GM23338 (cell line): ENCODE measurements around the gene KANK4. TPM values are rescaled to one million over a fixed set of nuclear protein-coding genes. Genes with fewer than 3 reads are reported as not detected.

ENCODE experiments used
- ATAC-seq: fragments of 200-7000 bp; cut with Tn5 transposase; 3 replicates; pipeline ENCODE4 v1.9.1; 2020
- DNase-seq: peaks from one replicate; pipeline ENCODE4 v3.0.0-alpha.2; 2015; ENCODE audit warnings: low spot score
- H2AFZ ChIP-seq: fragments of 200-600 bp; sonication (generic); 2 replicates; pipeline ENCODE4 v1.8.0; 2016; ENCODE audit warnings: antibody characterized with exemption, mild to moderate bottlenecking, moderate library complexity
- H3F3A ChIP-seq: fragments of 200-600 bp; sonication (generic); replicated peaks from 2 replicates; pipeline ENCODE4 v1.8.0; 2017; ENCODE audit warnings: antibody characterized with exemption, mixed run types, low read depth
- H3K27ac ChIP-seq: fragments of 200-600 bp; sonication (generic); 2 replicates; pipeline ENCODE4 v1.6.1; 2016; ENCODE audit warnings: low read depth
- H3K27me3 ChIP-seq: fragments of 200-600 bp; sonication (generic); 2 replicates; pipeline ENCODE4 v1.8.0; 2016; ENCODE audit warnings: mild to moderate bottlenecking, mixed run types, moderate library complexity; ENCODE audit not compliant: insufficient read depth
- H3K36me3 ChIP-seq: fragments of 200-600 bp; sonication (generic); 2 replicates; pipeline ENCODE4 v1.8.0; 2016; ENCODE audit warnings: mild to moderate bottlenecking; ENCODE audit not compliant: insufficient read depth
- H3K4me1 ChIP-seq: fragments of 200-600 bp; sonication (generic); 2 replicates; pipeline ENCODE4 v1.8.0; 2016; ENCODE audit warnings: mild to moderate bottlenecking, moderate library complexity; ENCODE audit not compliant: insufficient read depth
- H3K4me2 ChIP-seq: fragments of 200-600 bp; sonication (generic); 2 replicates; pipeline ENCODE4 v1.7.1; 2017; ENCODE audit warnings: mixed run types
- H3K4me3 ChIP-seq: fragments of 200-600 bp; sonication (generic); 2 replicates; pipeline ENCODE4 v1.6.1; 2016; ENCODE audit warnings: mixed run types
- H3K79me2 ChIP-seq: fragments of 200-600 bp; sonication (generic); replicated peaks from 2 replicates; pipeline ENCODE4 v1.8.0; 2017; ENCODE audit warnings: mild to moderate bottlenecking; ENCODE audit not compliant: insufficient read depth
- H3K9me2 ChIP-seq: fragments of 200-600 bp; sonication (generic); 2 replicates; pipeline ENCODE4 v1.8.0; 2017; ENCODE audit not compliant: insufficient read depth
- H4K20me1 ChIP-seq: fragments of 200-600 bp; sonication (generic); replicated peaks from 2 replicates; pipeline ENCODE4 v1.8.0; 2017; ENCODE audit warnings: mild to moderate bottlenecking; ENCODE audit not compliant: insufficient read depth
- H3K27ac Mint-ChIP-seq: 2 replicates; pipeline ENCODE4 v1.8.0; 2020; ENCODE audit warnings: inconsistent platforms, mild to moderate bottlenecking, moderate library complexity, mixed read lengths
- H3K27me3 Mint-ChIP-seq: 3 replicates; pipeline ENCODE4 v1.8.0; 2022; ENCODE audit warnings: low read depth, mild to moderate bottlenecking, moderate library complexity, mixed read lengths, inconsistent platforms; ENCODE audit not compliant: insufficient read depth, poor library complexity
- H3K36me3 Mint-ChIP-seq: 3 replicates; pipeline ENCODE4 v1.8.0; 2021; ENCODE audit warnings: low read depth, mild to moderate bottlenecking, inconsistent platforms, moderate library complexity, mixed read lengths
- H3K4me1 Mint-ChIP-seq: 3 replicates; pipeline ENCODE4 v1.8.0; 2020; ENCODE audit warnings: mild to moderate bottlenecking, inconsistent platforms, mixed read lengths
- H3K4me3 Mint-ChIP-seq: 3 replicates; pipeline ENCODE4 v1.8.0; 2021; ENCODE audit warnings: moderate library complexity, mild to moderate bottlenecking, inconsistent platforms, mixed read lengths
- H3K9me3 Mint-ChIP-seq: 3 replicates; pipeline ENCODE4 v1.8.0; 2020; ENCODE audit warnings: moderate library complexity, mild to moderate bottlenecking, inconsistent platforms, mixed read lengths
- CREB1 ChIP-seq: fragments of 250-450 bp; sonication (Bioruptor Pico); IDR thresholded peaks from 2 replicates; pipeline ENCODE4 v1.5.0; 2020; ENCODE audit warnings: low read depth, mild to moderate bottlenecking, moderate library complexity
- JUNB ChIP-seq: IDR thresholded peaks from one replicate; pipeline ENCODE4 v1.6.1; 2016; ENCODE audit warnings: antibody characterized with exemption; ENCODE audit not compliant: unreplicated experiment
- POLR2AphosphoS5 ChIP-seq: IDR thresholded peaks from 2 replicates; pipeline ENCODE4 v1.6.1; 2016; ENCODE audit warnings: antibody characterized with exemption, low read depth
- polyA plus RNA-seq: library from polyadenylated mRNA; unstranded; fragments of >200 nt; fragmentation: Nextera tagmentation; extraction: Ambion mirVana; gene quantifications from 2 replicates; pipeline ENCODE4 v1.2.1, GENCODE V29; 2016
- total RNA-seq: library from RNA; depleted of rRNA; stranded (reverse); fragments of >200 nt; shearing (Covaris generic); gene quantifications from 2 replicates; pipeline ENCODE4 v1.2.3, GENCODE V29; 2014
- TF ChIP-seq, protein P1 (sequence below), 2 experiments: fragments of 200-600 bp in 1 of 2; sonication (generic) in 1 of 2; conservative IDR thresholded peaks; 2 replicates each; pipeline versions ENCODE4 v1.5.1 to v1.6.1; 2016 to 2017; ENCODE audit warnings: antibody characterized with exemption in 2 of 2, low read depth in 2 of 2, mild to moderate bottlenecking in 2 of 2, moderate library complexity in 1 of 2
- TF ChIP-seq, protein P2 (sequence below): IDR thresholded peaks from one replicate; pipeline ENCODE4 v1.6.1; 2018; ENCODE audit warnings: antibody characterized with exemption; ENCODE audit not compliant: unreplicated experiment
- TF ChIP-seq, protein P3 (sequence below): fragments of 250-450 bp; sonication (Bioruptor Pico); IDR thresholded peaks from 2 replicates; pipeline ENCODE4 v1.5.0; 2020; ENCODE audit warnings: mild to moderate bottlenecking, moderate library complexity

The KANK4 gene
- total and polyA plus RNA-seq, 2 experiments from 2014 or later, result 0.31 to 0.42 TPM

DNA sequence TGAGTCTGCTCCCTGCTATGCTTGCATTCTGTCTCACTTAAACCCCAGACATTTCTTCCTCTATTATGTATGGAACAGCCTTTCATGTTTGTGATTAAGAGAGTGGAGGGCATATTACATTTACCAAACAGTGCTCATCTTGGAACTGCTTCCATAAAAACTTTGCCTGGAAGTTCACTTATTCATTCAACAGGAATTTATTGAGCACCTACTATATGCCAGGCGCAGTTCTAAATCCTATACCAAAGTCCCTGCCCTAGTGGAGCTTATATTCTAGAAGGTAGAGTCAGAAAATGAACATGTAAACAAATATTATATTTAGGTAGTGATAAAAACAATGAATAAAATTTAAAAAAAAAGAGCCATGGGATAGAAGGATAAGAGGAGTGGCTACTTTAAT is 49.8 kb downstream of the KANK4 start (continued):
- TF ChIP-seq, protein P1, sequence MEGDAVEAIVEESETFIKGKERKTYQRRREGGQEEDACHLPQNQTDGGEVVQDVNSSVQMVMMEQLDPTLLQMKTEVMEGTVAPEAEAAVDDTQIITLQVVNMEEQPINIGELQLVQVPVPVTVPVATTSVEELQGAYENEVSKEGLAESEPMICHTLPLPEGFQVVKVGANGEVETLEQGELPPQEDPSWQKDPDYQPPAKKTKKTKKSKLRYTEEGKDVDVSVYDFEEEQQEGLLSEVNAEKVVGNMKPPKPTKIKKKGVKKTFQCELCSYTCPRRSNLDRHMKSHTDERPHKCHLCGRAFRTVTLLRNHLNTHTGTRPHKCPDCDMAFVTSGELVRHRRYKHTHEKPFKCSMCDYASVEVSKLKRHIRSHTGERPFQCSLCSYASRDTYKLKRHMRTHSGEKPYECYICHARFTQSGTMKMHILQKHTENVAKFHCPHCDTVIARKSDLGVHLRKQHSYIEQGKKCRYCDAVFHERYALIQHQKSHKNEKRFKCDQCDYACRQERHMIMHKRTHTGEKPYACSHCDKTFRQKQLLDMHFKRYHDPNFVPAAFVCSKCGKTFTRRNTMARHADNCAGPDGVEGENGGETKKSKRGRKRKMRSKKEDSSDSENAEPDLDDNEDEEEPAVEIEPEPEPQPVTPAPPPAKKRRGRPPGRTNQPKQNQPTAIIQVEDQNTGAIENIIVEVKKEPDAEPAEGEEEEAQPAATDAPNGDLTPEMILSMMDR (conservative IDR thresholded peaks at IDR 0.05; ENCODE audit: low read depth in 2 of 2), result no peak
- TF ChIP-seq POLR2AphosphoS5, result no peak
- TF ChIP-seq, protein P2, sequence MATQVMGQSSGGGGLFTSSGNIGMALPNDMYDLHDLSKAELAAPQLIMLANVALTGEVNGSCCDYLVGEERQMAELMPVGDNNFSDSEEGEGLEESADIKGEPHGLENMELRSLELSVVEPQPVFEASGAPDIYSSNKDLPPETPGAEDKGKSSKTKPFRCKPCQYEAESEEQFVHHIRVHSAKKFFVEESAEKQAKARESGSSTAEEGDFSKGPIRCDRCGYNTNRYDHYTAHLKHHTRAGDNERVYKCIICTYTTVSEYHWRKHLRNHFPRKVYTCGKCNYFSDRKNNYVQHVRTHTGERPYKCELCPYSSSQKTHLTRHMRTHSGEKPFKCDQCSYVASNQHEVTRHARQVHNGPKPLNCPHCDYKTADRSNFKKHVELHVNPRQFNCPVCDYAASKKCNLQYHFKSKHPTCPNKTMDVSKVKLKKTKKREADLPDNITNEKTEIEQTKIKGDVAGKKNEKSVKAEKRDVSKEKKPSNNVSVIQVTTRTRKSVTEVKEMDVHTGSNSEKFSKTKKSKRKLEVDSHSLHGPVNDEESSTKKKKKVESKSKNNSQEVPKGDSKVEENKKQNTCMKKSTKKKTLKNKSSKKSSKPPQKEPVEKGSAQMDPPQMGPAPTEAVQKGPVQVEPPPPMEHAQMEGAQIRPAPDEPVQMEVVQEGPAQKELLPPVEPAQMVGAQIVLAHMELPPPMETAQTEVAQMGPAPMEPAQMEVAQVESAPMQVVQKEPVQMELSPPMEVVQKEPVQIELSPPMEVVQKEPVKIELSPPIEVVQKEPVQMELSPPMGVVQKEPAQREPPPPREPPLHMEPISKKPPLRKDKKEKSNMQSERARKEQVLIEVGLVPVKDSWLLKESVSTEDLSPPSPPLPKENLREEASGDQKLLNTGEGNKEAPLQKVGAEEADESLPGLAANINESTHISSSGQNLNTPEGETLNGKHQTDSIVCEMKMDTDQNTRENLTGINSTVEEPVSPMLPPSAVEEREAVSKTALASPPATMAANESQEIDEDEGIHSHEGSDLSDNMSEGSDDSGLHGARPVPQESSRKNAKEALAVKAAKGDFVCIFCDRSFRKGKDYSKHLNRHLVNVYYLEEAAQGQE, result no peak
- no peak for TF ChIP-seq JUNB

DNA sequence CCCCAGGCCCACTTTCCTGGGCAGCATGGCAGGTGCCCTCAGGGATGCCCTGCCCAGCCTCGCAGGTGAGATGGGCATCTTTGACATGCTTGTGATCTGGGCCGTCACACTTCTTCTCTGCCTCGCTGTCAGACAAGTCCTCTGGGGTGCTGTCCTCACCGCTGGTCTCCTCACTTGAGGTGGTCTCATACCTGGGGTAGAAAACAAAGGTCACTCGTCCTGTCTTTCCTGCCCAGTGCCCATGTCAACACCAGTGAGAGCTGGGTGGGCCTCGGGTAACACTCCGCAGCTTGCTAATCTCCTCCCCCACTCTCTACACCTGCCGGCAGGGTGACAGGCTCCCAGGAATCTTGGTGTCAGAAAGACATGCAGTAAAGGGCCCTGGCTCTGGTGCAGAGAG is 50.9 kb downstream of the KANK4 start:
- H2AFZ ChIP-seq, result no peak overlapping the region
- H3K27ac ChIP-seq, result no peak overlapping the region
- Mint-ChIP-seq H3K9me3 (no peaks in the 10 kb centered on the region), H3K36me3 (no peaks in the 10 kb centered on the region), H3K4me1 (peaks cover 28% of the 10 kb centered on the region), H3K27ac (no peak overlapping the region), H3K4me3 (no peak overlapping the region), H3K27me3 (peaks cover 2% of the 10 kb centered on the region)
- no peaks in the 10 kb centered on the region for H3K36me3 ChIP-seq
- H3K79me2 ChIP-seq, result no peaks in the 10 kb centered on the region
- no peak for ATAC-seq
- H3F3A ChIP-seq, result peaks cover 3% of the 10 kb centered on the region; the same call in 1 of the 2 replicates
- H3K9me2 ChIP-seq, result no peaks in the 10 kb centered on the region
- DNase-seq, result no peak
- no peaks in the 10 kb centered on the region for H4K20me1 ChIP-seq
- no peaks in the 10 kb centered on the region for H3K27me3 ChIP-seq
- no peak overlapping the region for H3K4me3 ChIP-seq
- H3K4me2 ChIP-seq, result no peak overlapping the region
- peaks cover 8% of the 10 kb centered on the region; the same call in 1 of the 2 replicates for H3K4me1 ChIP-seq
- TF ChIP-seq, protein P3, sequence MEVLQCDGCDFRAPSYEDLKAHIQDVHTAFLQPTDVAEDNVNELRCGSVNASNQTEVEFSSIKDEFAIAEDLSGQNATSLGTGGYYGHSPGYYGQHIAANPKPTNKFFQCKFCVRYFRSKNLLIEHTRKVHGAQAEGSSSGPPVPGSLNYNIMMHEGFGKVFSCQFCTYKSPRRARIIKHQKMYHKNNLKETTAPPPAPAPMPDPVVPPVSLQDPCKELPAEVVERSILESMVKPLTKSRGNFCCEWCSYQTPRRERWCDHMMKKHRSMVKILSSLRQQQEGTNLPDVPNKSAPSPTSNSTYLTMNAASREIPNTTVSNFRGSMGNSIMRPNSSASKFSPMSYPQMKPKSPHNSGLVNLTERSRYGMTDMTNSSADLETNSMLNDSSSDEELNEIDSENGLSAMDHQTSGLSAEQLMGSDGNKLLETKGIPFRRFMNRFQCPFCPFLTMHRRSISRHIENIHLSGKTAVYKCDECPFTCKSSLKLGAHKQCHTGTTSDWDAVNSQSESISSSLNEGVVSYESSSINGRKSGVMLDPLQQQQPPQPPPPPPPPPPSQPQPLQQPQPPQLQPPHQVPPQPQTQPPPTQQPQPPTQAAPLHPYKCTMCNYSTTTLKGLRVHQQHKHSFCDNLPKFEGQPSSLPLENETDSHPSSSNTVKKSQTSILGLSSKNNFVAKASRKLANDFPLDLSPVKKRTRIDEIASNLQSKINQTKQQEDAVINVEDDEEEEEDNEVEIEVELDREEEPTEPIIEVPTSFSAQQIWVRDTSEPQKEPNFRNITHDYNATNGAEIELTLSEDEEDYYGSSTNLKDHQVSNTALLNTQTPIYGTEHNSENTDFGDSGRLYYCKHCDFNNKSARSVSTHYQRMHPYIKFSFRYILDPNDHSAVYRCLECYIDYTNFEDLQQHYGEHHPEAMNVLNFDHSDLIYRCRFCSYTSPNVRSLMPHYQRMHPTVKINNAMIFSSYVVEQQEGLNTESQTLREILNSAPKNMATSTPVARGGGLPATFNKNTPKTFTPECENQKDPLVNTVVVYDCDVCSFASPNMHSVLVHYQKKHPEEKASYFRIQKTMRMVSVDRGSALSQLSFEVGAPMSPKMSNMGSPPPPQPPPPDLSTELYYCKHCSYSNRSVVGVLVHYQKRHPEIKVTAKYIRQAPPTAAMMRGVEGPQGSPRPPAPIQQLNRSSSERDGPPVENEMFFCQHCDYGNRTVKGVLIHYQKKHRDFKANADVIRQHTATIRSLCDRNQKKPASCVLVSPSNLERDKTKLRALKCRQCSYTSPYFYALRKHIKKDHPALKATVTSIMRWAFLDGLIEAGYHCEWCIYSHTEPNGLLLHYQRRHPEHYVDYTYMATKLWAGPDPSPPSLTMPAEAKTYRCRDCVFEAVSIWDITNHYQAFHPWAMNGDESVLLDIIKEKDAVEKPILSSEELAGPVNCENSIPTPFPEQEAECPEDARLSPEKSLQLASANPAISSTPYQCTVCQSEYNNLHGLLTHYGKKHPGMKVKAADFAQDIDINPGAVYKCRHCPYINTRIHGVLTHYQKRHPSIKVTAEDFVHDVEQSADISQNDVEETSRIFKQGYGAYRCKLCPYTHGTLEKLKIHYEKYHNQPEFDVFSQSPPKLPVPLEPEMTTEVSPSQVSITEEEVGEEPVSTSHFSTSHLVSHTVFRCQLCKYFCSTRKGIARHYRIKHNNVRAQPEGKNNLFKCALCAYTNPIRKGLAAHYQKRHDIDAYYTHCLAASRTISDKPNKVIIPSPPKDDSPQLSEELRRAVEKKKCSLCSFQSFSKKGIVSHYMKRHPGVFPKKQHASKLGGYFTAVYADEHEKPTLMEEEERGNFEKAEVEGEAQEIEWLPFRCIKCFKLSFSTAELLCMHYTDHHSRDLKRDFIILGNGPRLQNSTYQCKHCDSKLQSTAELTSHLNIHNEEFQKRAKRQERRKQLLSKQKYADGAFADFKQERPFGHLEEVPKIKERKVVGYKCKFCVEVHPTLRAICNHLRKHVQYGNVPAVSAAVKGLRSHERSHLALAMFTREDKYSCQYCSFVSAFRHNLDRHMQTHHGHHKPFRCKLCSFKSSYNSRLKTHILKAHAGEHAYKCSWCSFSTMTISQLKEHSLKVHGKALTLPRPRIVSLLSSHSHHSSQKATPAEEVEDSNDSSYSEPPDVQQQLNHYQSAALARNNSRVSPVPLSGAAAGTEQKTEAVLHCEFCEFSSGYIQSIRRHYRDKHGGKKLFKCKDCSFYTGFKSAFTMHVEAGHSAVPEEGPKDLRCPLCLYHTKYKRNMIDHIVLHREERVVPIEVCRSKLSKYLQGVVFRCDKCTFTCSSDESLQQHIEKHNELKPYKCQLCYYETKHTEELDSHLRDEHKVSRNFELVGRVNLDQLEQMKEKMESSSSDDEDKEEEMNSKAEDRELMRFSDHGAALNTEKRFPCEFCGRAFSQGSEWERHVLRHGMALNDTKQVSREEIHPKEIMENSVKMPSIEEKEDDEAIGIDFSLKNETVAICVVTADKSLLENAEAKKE, result no peak
- TF ChIP-seq, protein P1 (conservative IDR thresholded peaks at IDR 0.05; ENCODE audit: low read depth in 2 of 2), result no peak
- TF ChIP-seq, protein P2, result no peak
- TF ChIP-seq CREB1 (CRISPR knock-in tag), result no peak
- no peak for TF ChIP-seq POLR2AphosphoS5
